Measurements from ENCODE around the gene SH3BGRL2.

GRCh38 chr6:79694623-79695343 lies 63.7 kb downstream of the SH3BGRL2 start:
- TF ChIP-seq POLR2AphosphoS5 (IDR thresholded peaks at IDR 0.05) (no peak), POLR2A (IDR thresholded peaks at IDR 0.05) (no peak), CTCF (IDR thresholded peaks at IDR 0.05) (no peak)

Measured in sigmoid colon (tissue), 4 donors.